Astrocyte of the spinal cord (primary cell): ENCODE results near the gene INPP4B.
"Not testable (repeated sequence)": the region's sequence is repeated elsewhere in the genome, so short reads cannot be mapped to it uniquely, and the experiment has no call there.

ENCODE experiments used
- DNase-seq: peaks from one replicate; pipeline ENCODE4 v3.0.0; 2011; ENCODE audit warnings: low read depth, low spot score
- H3K4me3 ChIP-seq: 2 replicates; pipeline ENCODE4 v1.5.1; 2011; ENCODE audit warnings: low read depth, mild to moderate bottlenecking, low read length, moderate library complexity
- in situ Hi-C: cut with HindIII; loops from 2 replicates; pipeline ENCODE4 v1.10.0; 2017; ENCODE audit warnings: low sequenced_read_pairs
- TF ChIP-seq, protein P1 (sequence below): IDR thresholded peaks from 2 replicates; pipeline ENCODE4 v1.5.1; 2012; ENCODE audit warnings: low read depth, mild to moderate bottlenecking, low read length, inconsistent platforms

INPP4B gene

DNA sequence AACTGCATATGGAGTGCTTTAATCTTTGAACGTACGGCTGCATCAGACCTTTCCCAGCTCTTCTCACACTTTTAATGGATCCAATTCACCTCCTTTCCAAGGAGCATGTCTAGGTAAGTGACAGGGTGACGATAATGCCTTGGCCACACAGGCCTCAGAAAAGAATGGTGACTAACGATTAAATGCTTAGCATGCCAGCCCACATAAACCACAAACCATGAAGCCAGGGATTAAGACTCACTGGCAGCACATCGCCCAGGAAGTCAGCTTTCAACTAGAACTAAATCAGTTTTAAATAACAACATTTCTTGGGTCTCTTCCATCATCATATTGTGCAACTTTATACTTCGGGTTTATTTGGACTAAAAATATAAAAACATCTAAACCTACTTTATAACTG, 28.7 kb downstream of the INPP4B start:
- TF ChIP-seq, protein P1, sequence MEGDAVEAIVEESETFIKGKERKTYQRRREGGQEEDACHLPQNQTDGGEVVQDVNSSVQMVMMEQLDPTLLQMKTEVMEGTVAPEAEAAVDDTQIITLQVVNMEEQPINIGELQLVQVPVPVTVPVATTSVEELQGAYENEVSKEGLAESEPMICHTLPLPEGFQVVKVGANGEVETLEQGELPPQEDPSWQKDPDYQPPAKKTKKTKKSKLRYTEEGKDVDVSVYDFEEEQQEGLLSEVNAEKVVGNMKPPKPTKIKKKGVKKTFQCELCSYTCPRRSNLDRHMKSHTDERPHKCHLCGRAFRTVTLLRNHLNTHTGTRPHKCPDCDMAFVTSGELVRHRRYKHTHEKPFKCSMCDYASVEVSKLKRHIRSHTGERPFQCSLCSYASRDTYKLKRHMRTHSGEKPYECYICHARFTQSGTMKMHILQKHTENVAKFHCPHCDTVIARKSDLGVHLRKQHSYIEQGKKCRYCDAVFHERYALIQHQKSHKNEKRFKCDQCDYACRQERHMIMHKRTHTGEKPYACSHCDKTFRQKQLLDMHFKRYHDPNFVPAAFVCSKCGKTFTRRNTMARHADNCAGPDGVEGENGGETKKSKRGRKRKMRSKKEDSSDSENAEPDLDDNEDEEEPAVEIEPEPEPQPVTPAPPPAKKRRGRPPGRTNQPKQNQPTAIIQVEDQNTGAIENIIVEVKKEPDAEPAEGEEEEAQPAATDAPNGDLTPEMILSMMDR: no peak
- peak; percentile 92 for DNase-seq
- no peak overlapping the region for H3K4me3 ChIP-seq
- in situ Hi-C loops: no loop called here

DNA sequence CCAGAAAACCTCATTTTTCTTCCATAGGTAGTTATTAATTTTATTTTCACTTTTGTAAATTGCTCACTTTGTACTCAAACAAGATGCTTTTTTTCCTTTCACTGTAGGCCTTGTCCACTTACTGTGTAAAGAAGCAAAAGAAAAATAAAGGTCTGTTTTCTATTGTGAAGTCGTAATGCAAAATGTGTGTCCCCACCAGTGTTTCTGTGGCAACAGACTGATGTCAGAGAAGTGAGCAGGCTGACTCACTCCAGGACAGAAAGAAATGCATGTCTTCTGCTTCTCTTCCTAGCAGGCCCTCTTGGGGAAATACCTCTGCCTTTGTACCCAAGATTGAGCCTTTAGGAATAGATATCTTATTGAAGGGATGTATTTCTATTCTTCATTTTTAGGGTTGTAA, 30.3 kb downstream of the INPP4B start:
- TF ChIP-seq, protein P1: no peak
- peak; percentile 83 for DNase-seq
- H3K4me3 ChIP-seq: no peak overlapping the region
- in situ Hi-C loops: no loop called here

DNA sequence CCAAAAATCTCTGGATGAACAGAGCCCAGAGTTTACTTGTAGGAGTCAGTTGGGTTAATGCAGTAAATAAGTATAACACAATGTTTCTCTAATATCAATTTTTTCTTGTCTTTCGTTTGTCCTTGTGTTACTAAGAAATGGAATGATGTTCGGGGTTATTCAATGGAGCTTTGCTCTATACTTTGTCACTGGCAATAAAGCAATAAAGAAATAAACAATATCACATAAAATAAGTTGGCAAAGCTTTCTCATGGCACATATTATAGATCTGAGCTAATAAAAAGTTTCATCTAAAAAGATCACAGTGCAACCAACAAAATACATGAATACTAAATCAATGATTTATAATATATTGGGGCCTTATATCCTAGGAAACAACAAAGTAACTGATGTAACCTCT, 32.7 kb downstream of the INPP4B start:
- in situ Hi-C loops: no loop called here
- no peak for DNase-seq
- no peak overlapping the region for H3K4me3 ChIP-seq
- TF ChIP-seq, protein P1: no peak

DNA sequence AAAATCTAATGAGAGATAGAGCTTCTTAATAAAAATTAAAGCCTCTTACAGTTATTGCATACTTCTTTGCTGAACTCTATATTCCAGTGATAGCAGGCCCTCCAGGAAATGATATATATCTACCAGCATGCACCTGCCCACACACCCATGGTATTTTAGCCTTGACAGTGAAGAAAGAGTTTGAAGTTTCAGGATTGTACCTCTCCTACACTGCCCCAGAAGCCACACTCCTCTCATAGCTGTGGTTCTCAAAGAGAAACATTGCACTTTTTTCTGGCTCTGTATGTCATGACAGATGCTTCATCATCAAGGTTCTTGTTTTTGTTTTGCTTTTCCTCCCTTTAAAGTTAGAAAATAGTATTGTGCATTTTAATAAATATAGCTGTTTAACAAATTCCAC, 34.0 kb downstream of the INPP4B start:
- DNase-seq: no peak
- in situ Hi-C loops: no loop called here
- TF ChIP-seq, protein P1: no peak
- H3K4me3 ChIP-seq: no peak overlapping the region

DNA sequence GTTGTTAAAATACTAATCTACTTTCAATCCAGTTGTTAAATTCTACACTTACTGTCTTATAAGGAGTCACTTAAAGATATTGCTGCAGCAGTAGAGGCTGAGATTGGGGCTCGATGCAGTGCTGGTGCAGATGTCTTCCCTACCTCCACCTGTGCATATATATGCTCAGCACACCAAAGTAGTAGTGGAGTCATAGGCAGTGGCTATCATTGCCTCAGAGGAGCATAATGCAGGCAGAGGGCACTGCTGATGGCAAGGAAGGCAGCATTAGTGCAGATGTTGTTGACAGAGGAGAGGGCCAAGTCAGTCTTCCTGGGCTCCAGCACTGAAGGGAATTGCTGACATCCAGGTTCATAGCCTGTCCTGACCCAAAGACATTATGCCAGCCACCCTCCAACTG, 35.1 kb downstream of the INPP4B start:
- in situ Hi-C loops: no loop called here
- no peak for DNase-seq
- TF ChIP-seq, protein P1: no peak

DNA sequence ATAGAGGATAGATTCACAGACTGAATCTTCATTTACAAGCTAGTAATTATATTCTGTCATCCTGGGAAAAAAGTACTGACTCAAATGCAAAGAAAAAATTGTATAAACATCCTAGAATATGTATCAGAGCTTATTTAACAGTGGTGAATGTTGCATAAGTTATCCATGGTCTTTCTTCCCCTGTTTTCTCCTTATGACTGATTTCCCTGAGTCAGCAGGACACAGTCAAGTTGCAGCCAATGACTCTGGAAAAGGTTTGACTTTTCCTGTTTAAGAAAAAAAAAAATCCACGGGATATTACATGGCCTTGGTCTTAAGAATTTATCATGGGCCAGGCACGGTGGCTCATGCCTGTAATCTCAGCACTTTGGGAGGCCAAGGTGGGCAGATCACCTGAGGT, 36.5 kb downstream of the INPP4B start:
- in situ Hi-C loops: no loop called here

More for the DNA sequence above, 35.1 kb downstream of the INPP4B start:
- H3K4me3 ChIP-seq: no peak overlapping the region

GRCh38 chr4:142803879-142804278, 42.2 kb downstream of the INPP4B start:
- H3K4me3 ChIP-seq, DNase-seq, in situ Hi-C loops: not testable (repeated sequence)

More for the DNA sequence above, 36.5 kb downstream of the INPP4B start:
- no peak overlapping the region for H3K4me3 ChIP-seq
- DNase-seq: no peak
- TF ChIP-seq, protein P1: no peak
